Activated T-cell treated with anti-CD3 and anti-CD28 coated beads for 48 hours (primary cell): ENCODE results near the gene PRUNE1.

ENCODE experiments used
- DNase-seq: peaks from one replicate; pipeline ENCODE4 v3.0.0-alpha.2; 2020; ENCODE audit warnings: low read depth

PRUNE1 gene

GRCh38 chr1:151050051-151050688 is 41.9 kb downstream of the PRUNE1 start:
- no peak for DNase-seq

GRCh38 chr1:151051356-151052009 is 43.2 kb downstream of the PRUNE1 start:
- no peak for DNase-seq

- no peak for DNase-seq
Measured at GRCh38 chr1:151054971-151055547, 46.8 kb downstream of the PRUNE1 start.

GRCh38 chr1:151055581-151055980 is 47.3 kb downstream of the PRUNE1 start:
- no peak for DNase-seq

GRCh38 chr1:151056149-151056548 is 47.9 kb downstream of the PRUNE1 start:
- no peak for DNase-seq

- no peak for DNase-seq
Measured at GRCh38 chr1:151058692-151059091, 50.4 kb downstream of the PRUNE1 start.

GRCh38 chr1:151059109-151060006 is 51.1 kb downstream of the PRUNE1 start, which contains the start of gene CDC42SE1:
CDC42SE1 (minus strand) TSS chr1:151059622; CDS start chr1:151055730, 3,892 bp downstream.
- peak; percentile 86 for DNase-seq

GRCh38 chr1:151060007-151060656 is 51.9 kb downstream of the PRUNE1 start, which contains the start of gene MLLT11:
MLLT11 (plus strand) TSS chr1:151060397; CDS start chr1:151067225, 6,828 bp downstream.
- no peak for DNase-seq

- DNase-seq = no peak
Measured at GRCh38 chr1:151060657-151061421, 52.6 kb downstream of the PRUNE1 start.

GRCh38 chr1:151061704-151062103 is 53.5 kb downstream of the PRUNE1 start:
- DNase-seq = no peak

GRCh38 chr1:151062741-151063371 is 54.6 kb downstream of the PRUNE1 start:
- no peak for DNase-seq

GRCh38 chr1:151065089-151065645 is 56.9 kb downstream of the PRUNE1 start:
- DNase-seq = no peak

GRCh38 chr1:151067185-151067584 is 58.9 kb downstream of the PRUNE1 start:
- no peak for DNase-seq

GRCh38 chr1:151069103-151069486 is 60.8 kb downstream of the PRUNE1 start:
- DNase-seq = no peak

- DNase-seq = peak; percentile 87
Measured at GRCh38 chr1:151070474-151071276, 62.4 kb downstream of the PRUNE1 start, which contains the start of gene GABPB2. GABPB2 (plus strand) TSS chr1:151070761; CDS start chr1:151088190, 17,429 bp downstream.

- no peak for DNase-seq
Measured at GRCh38 chr1:151072224-151072623, 64.0 kb downstream of the PRUNE1 start.
